Mucosa of stomach (tissue), 1 donor: Measurements from ENCODE around the gene MYDGF.
"Not testable (repeated sequence)": the region's sequence is repeated elsewhere in the genome, so short reads cannot be mapped to it uniquely, and the experiment has no call there.

ENCODE experiments used
- H3K27me3 ChIP-seq: one replicate; pipeline ENCODE4 v1.7.0; 2013; ENCODE audit warnings: mild to moderate bottlenecking, low read length; ENCODE audit not compliant: control insufficient read depth, insufficient read depth
- H3K36me3 ChIP-seq: one replicate; pipeline ENCODE4 v1.7.0; 2013; ENCODE audit warnings: low read length; ENCODE audit not compliant: control insufficient read depth, insufficient read depth
- H3K4me1 ChIP-seq: one replicate; pipeline ENCODE4 v1.7.0; 2013; ENCODE audit warnings: mild to moderate bottlenecking, low read length; ENCODE audit not compliant: control insufficient read depth, insufficient read depth
- H3K4me3 ChIP-seq: one replicate; pipeline ENCODE4 v1.7.0; 2013; ENCODE audit warnings: low read length
- H3K9ac ChIP-seq: one replicate; pipeline ENCODE4 v1.7.0; 2013; ENCODE audit warnings: mild to moderate bottlenecking, low read length, moderate library complexity
- H3K9me3 ChIP-seq: one replicate; pipeline ENCODE4 v1.7.0; 2013; ENCODE audit warnings: mild to moderate bottlenecking, low read length, moderate library complexity; ENCODE audit not compliant: control insufficient read depth
- donor health status: Pancreatic carcinoma.

MYDGF gene

GRCh38 chr19:4669723-4670480, at the start of gene MYDGF:
Gene MYDGF (minus strand): TSS chr19:4670342. CDS start chr19:4670334, 8 bp downstream.
- H3K4me1 ChIP-seq = peaks cover 21% of the 10 kb centered on the region
- peak within 1 kb of the TSS; percentile 73 for H3K9ac ChIP-seq
- no peaks in the 10 kb centered on the region for H3K27me3 ChIP-seq
- H3K4me3 ChIP-seq = peak within 1 kb of the TSS; percentile 60
- H3K9me3 ChIP-seq = no peaks in the 10 kb centered on the region
- H3K36me3 ChIP-seq = no peaks in the 10 kb centered on the region

- Histone ChIP-seq H3K27me3 (no peaks in the 10 kb centered on the region), H3K4me1 (peaks cover 44% of the 10 kb centered on the region), H3K9ac (no peak overlapping the region), H3K9me3 (no peaks in the 10 kb centered on the region), H3K4me3 (no peak overlapping the region), H3K36me3 (peaks cover 9% of the 10 kb centered on the region)
Observed at GRCh38 chr19:4719499-4719866, 49.3 kb upstream of the MYDGF start.

GRCh38 chr19:4717966-4718701, 48.0 kb upstream of the MYDGF start:
- H3K4me3 ChIP-seq = no peak overlapping the region
- H3K27me3 ChIP-seq = no peaks in the 10 kb centered on the region
- no peaks in the 10 kb centered on the region for H3K9me3 ChIP-seq
- H3K9ac ChIP-seq = no peak overlapping the region
- peaks cover 56% of the 10 kb centered on the region for H3K4me1 ChIP-seq
- H3K36me3 ChIP-seq = peaks cover 9% of the 10 kb centered on the region

DNA sequence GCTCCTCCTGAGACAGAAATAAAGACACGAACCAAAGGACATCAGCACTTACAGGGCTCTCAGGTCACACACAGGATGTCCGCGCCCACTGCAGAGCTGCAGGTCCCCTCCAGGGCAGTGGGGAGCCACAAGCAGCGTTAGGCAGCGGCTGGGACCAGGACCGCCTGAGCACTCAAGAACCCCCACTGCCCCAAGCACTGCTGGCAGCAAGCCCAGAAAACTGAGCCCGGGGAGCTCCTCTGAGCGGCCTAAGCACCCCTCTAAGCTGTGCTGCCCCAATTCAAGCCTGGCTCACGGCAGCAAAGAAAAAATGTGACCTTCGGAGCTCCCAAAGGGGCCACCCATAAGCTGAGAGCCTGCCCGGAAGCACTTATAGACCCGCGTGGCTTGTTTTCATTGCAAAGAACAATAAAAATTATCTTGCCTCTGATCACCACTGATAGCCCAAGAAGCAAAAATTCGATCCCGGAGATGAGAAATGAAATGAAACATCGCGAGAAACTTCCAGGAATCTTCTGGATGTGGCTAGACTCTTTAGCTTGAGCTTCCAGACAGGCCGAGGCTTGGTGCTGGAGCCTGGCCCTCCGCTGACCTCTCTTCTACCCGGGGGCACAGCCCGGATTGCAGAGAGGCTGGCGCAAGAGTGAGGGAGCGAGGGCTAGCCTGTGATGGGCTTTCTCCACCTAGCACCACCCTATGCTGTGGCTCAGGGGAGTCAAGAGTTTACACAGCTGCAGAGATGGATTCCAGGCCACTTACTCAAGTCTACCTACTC, 47.2 kb upstream of the MYDGF start:
- Histone ChIP-seq H3K9ac (no peak overlapping the region), H3K4me1 (peaks cover 56% of the 10 kb centered on the region), H3K4me3 (no peak overlapping the region), H3K27me3 (no peaks in the 10 kb centered on the region), H3K36me3 (peaks cover 9% of the 10 kb centered on the region), H3K9me3 (no peaks in the 10 kb centered on the region)

GRCh38 chr19:4715529-4716221, 45.5 kb upstream of the MYDGF start:
- no peaks in the 10 kb centered on the region for H3K9me3 ChIP-seq
- peaks cover 49% of the 10 kb centered on the region for H3K4me1 ChIP-seq
- no peaks in the 10 kb centered on the region for H3K27me3 ChIP-seq
- no peak overlapping the region for H3K4me3 ChIP-seq
- no peak overlapping the region for H3K9ac ChIP-seq
- peaks cover 5% of the 10 kb centered on the region for H3K36me3 ChIP-seq

DNA sequence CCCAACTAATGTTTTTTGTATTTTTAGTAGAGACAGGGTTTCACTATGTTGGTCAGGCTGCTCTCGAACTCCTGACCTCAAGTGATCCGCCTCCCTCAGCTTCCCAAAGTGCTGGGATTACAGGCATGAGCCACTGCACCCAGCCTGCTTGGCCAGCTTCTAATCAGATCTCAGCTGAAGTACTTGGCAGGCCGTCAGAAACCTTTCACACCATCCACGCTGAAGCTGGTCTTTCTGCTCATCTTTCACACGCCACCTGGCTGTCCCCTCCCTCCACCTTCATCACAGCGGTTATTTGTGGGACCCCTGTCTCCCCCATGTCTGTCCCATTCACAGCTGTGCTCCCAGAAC, 45.0 kb upstream of the MYDGF start:
- peaks cover 47% of the 10 kb centered on the region for H3K4me1 ChIP-seq
- not testable (repeated sequence) for H3K27me3 ChIP-seq, H3K4me3 ChIP-seq, H3K36me3 ChIP-seq, H3K9ac ChIP-seq, H3K9me3 ChIP-seq

DNA sequence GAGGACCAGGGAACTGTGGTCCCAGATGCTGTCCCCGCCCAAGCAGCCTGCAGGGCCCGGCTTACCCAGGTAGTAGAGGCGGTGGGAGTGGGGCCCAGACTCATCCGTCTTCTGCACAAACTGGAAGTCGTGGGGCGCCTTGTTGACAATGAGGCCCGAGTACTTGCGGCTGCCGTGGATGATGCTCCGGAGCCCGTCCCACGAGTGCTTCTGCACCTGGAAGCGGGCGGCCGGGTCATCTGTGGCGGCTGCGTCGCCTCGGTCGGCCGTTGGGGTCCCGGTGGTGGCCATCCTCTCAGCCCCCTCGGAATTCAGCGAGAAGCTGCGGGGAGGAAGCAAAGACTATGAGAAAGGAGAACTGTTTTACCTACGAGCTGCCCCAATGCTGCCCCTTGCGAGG, 43.9 kb upstream of the MYDGF start:
- Histone ChIP-seq H3K4me1 (peaks cover 51% of the 10 kb centered on the region), H3K4me3 (no peak overlapping the region), H3K9ac (peak overlapping the region; percentile 1), H3K36me3 (no peaks in the 10 kb centered on the region), H3K9me3 (no peaks in the 10 kb centered on the region), H3K27me3 (no peaks in the 10 kb centered on the region)

- H3K36me3 ChIP-seq = no peaks in the 10 kb centered on the region
- no peak overlapping the region for H3K4me3 ChIP-seq
- H3K4me1 ChIP-seq = peaks cover 51% of the 10 kb centered on the region
- peak overlapping the region; percentile 9 for H3K9ac ChIP-seq
- H3K9me3 ChIP-seq = no peaks in the 10 kb centered on the region
- no peaks in the 10 kb centered on the region for H3K27me3 ChIP-seq
Observed at GRCh38 chr19:4713384-4713951, 43.3 kb upstream of the MYDGF start.

DNA sequence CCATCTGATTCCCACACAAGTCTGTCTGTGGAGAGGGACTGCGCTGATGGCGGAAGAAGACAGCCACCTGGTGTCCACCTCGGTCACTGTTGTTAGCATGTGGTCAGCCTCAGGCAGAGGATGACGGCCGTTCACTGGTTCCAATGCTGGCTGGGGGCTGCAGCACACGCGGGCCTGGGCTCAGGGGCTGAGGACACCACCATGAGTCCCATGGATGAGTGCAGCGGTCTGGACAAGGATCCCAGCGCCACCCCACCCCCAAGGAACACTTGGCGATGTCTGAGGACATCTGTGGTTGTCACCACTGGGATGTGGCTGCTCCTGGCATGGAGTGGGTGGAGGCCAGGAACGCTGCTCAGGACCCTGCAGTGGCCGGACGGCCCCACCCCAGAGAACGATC, 42.6 kb upstream of the MYDGF start:
- Histone ChIP-seq H3K36me3 (no peaks in the 10 kb centered on the region), H3K4me1 (peaks cover 51% of the 10 kb centered on the region), H3K9ac (peak overlapping the region; percentile 9), H3K4me3 (no peak overlapping the region), H3K9me3 (no peaks in the 10 kb centered on the region), H3K27me3 (no peaks in the 10 kb centered on the region)

DNA sequence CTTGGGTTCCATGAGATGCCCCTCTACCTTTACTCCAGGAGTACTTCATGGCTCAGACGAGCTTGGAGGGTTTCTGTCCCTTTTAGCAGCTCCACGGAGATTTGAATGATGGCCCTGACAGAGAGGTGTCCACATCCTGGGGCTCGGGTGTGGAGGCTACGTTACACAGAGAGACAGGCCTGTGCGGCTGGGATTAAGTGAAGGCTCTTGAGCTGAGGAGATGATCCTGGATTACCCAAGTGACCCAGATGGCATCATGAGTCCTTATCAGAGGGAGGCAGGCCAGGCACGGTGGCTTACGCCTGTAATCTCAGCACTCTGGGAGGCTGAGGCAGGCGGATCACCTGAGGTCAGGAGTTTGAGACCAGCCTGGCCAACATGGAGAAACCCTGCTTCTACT, 41.1 kb upstream of the MYDGF start:
- Histone ChIP-seq H3K4me3 (no peak overlapping the region), H3K9ac (no peak overlapping the region), H3K36me3 (no peaks in the 10 kb centered on the region), H3K4me1 (peaks cover 43% of the 10 kb centered on the region), H3K27me3 (no peaks in the 10 kb centered on the region), H3K9me3 (no peaks in the 10 kb centered on the region)

DNA sequence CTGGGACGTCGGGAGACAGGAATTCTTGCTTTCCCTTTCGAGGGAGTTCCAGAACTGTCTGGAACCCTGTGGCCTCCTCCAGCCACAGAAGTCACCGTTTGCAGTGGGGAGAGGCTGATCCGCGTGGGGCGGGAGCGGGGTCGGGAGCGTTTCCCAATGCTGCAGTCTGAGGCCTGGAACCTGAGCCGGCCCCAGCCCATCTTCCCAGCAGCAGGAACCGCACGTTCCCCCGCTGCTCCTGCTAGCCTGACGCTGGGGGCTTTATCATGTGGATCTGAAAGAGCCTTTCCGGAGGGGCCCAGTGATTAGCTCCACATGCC, 40.1 kb upstream of the MYDGF start:
- H3K36me3 ChIP-seq = no peaks in the 10 kb centered on the region
- peaks cover 33% of the 10 kb centered on the region for H3K4me1 ChIP-seq
- H3K9ac ChIP-seq = no peak overlapping the region
- no peaks in the 10 kb centered on the region for H3K9me3 ChIP-seq
- no peak overlapping the region for H3K4me3 ChIP-seq
- H3K27me3 ChIP-seq = no peaks in the 10 kb centered on the region
